ENCODE results near the gene ERMN. TPM values are rescaled to one million over a fixed set of nuclear protein-coding genes. Genes with fewer than 3 reads are reported as not detected.
A peak's percentile ranks its signal among the peaks of the same experiment; 100 is the strongest.

Gene ERMN
- total RNA-seq, 2 donors from 2014 or later: 0.11 to 0.37 TPM

DNA sequence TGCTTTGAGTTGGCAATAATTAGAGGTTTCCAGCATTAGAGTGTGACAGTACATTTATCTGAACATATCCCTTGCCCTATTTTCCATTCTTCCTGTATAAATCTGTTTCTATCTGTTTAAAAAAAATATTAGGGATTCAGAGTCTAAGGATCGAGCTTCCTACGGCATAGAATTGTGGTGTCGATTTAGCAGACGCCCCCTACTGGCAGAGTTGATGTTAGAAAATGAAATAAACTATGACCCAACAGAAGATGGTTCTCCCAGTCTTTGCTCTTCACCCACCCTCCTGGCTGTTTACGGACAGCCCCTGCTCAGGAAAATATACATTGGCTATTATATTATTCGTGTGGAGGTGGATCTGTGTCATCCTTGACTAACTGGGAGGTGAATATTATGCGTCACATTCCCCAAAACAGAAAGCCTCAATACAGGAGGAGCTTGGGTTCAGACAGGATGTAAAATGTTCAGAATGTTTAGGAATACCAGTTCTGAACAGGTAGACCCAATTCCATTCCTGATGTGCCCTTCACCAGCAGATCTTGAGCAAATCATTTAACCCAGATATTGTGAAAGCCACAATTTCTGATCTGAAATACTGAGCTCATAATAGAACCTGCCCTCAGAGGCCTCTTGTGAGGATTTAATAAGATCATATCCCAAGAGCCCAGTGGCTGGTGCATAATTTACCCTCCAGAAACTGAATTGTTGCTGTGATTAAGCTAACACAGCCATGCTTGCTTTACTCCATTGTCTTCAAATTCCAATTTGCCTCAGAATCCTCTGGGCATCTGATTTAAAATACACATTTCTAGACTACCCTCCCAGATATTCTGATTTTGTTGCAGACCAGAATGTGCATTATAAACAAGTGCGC, 10.8 kb upstream of the ERMN start:
- Histone ChIP-seq H3K4me3 (no peak overlapping the region), H3K9me3 (no peaks in the 10 kb centered on the region), H3K36me3 (no peaks in the 10 kb centered on the region), H3K9ac (ENCODE audit: low read depth in 2 of 2, low read length in 2 of 2) (no peak overlapping the region), H3K27ac (no peak overlapping the region), H3K4me1 (no peaks in the 10 kb centered on the region), H3K27me3 (no peaks in the 10 kb centered on the region)
- peak; percentile 67 for TF ChIP-seq CTCF (IDR thresholded peaks at IDR 0.05)
- intact Hi-C loops (cut with DNase I): loop anchor here (5.0 kb wide), 1 partner anchor 156 kb away; no protein-coding TSS in a partner anchor
- peak; percentile 36 for DNase-seq

GRCh38 chr2:157334797-157335196, 9.2 kb upstream of the ERMN start:
- intact Hi-C loops (cut with DNase I): loop anchor here (5.0 kb wide), 1 partner anchor 158 kb away; no protein-coding TSS in a partner anchor
- Histone ChIP-seq H3K4me1 (no peaks in the 10 kb centered on the region), H3K36me3 (no peaks in the 10 kb centered on the region), H3K4me3 (no peak overlapping the region), H3K27me3 (no peaks in the 10 kb centered on the region), H3K27ac (no peak overlapping the region), H3K9me3 (no peaks in the 10 kb centered on the region), H3K9ac (ENCODE audit: low read depth in 2 of 2, low read length in 2 of 2) (no peak overlapping the region)
- DNase-seq: no peak
- no peak for TF ChIP-seq CTCF (IDR thresholded peaks at IDR 0.05)

DNA sequence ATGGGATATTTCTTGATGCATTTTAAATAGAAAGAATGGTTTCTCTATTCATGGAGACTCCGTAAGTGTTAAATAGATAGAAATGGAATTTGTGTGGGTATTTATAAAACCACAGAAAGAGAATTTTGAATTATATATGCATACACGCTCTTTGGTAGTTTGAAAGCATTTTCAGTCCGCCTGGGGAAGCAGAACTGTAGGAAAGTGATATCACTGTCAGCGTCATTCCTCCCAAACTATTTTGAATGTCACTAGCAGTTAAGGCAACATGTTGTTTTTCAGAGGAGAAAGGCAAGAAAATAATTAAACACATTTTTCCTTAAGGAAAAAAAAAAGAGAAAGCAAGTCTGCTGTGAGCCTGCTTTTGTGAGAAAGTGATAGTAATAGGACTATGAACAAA, 8.7 kb upstream of the ERMN start:
- H3K9me3 ChIP-seq: no peaks in the 10 kb centered on the region
- H3K4me1 ChIP-seq: no peaks in the 10 kb centered on the region
- intact Hi-C loops (cut with DNase I): no loop called here
- no peaks in the 10 kb centered on the region for H3K36me3 ChIP-seq
- no peak overlapping the region for H3K27ac ChIP-seq
- no peak for DNase-seq
- H3K4me3 ChIP-seq: no peak overlapping the region
- no peaks in the 10 kb centered on the region for H3K27me3 ChIP-seq
- TF ChIP-seq CTCF (IDR thresholded peaks at IDR 0.05): no peak
- no peak overlapping the region for H3K9ac ChIP-seq (ENCODE audit: low read depth in 2 of 2, low read length in 2 of 2)

GRCh38 chr2:157333304-157334047, 7.9 kb upstream of the ERMN start:
- Histone ChIP-seq H3K27me3 (no peaks in the 10 kb centered on the region), H3K27ac (no peak overlapping the region), H3K4me1 (no peaks in the 10 kb centered on the region), H3K4me3 (no peak overlapping the region), H3K36me3 (no peaks in the 10 kb centered on the region), H3K9me3 (no peaks in the 10 kb centered on the region), H3K9ac (ENCODE audit: low read depth in 2 of 2, low read length in 2 of 2) (no peak overlapping the region)
- DNase-seq: no peak
- intact Hi-C loops (cut with DNase I): no loop called here
- no peak for TF ChIP-seq CTCF (IDR thresholded peaks at IDR 0.05)

GRCh38 chr2:157329524-157329923, 3.9 kb upstream of the ERMN start:
- peak overlapping the region; percentile 44 for H3K27ac ChIP-seq
- H3K9ac ChIP-seq (ENCODE audit: low read depth in 2 of 2, low read length in 2 of 2): peak overlapping the region in 1 of 2 donors; percentile 36
- no peaks in the 10 kb centered on the region for H3K4me1 ChIP-seq
- peak; percentile 75 for DNase-seq
- no peaks in the 10 kb centered on the region for H3K27me3 ChIP-seq
- no peaks in the 10 kb centered on the region for H3K36me3 ChIP-seq
- intact Hi-C loops (cut with DNase I): loop anchor here (10.0 kb wide), 1 partner anchor 685 kb away; no protein-coding TSS in a partner anchor
- no peak for TF ChIP-seq CTCF (IDR thresholded peaks at IDR 0.05)
- no peak overlapping the region for H3K4me3 ChIP-seq
- no peaks in the 10 kb centered on the region for H3K9me3 ChIP-seq
